Measurements from ENCODE around the gene NBAS. TPM values are rescaled to one million over a fixed set of nuclear protein-coding genes. Genes with fewer than 3 reads are reported as not detected.

NBAS gene
- total and polyA plus RNA-seq, 12 donors, result 26.4 to 79.1 (median 56.3) TPM

- no peak for TF ChIP-seq CTCF (IDR thresholded peaks at IDR 0.05)
- H3K27ac ChIP-seq, result no peak overlapping the region
- no peaks in the 10 kb centered on the region for H3K9me3 ChIP-seq
- no peak for DNase-seq
- intact Hi-C loops (cut with DNase I), result no loop called here
- H3K4me3 ChIP-seq, result no peak overlapping the region
- ATAC-seq, result no peak
- 91 to 93% methylated on average over 2 of the region's 2 CpGs for WGBS, 2 donors
- H3K4me1 ChIP-seq, result peaks cover 0 to 20% (median 4%) of the 10 kb centered on the region in 9 donors
- H3K27me3 ChIP-seq, result no peaks in the 10 kb centered on the region
- peaks cover 0 to 3% (median 0%) of the 10 kb centered on the region in 9 donors for H3K36me3 ChIP-seq
Measured at GRCh38 chr2:15436195-15436594, 124.9 kb downstream of the NBAS start.

- H3K4me1 ChIP-seq, result peaks cover 0 to 20% (median 4%) of the 10 kb centered on the region in 9 donors
- no peak for ATAC-seq
- peaks cover 0 to 3% (median 0%) of the 10 kb centered on the region in 9 donors for H3K36me3 ChIP-seq
- no peak for DNase-seq
- no peaks in the 10 kb centered on the region for H3K27me3 ChIP-seq
- H3K4me3 ChIP-seq, result no peak overlapping the region
- intact Hi-C loops (cut with DNase I), result no loop called here
- TF ChIP-seq CTCF (IDR thresholded peaks at IDR 0.05), result no peak
- no peaks in the 10 kb centered on the region for H3K9me3 ChIP-seq
- no peak overlapping the region for H3K27ac ChIP-seq
- WGBS, 2 donors, result 59 to 66% methylated on average over 5 of the region's 5 CpGs
Measured at GRCh38 chr2:15435474-15435873, 125.7 kb downstream of the NBAS start.

- Histone ChIP-seq H3K4me1 (peaks cover 0 to 8% (median 0%) of the 10 kb centered on the region in 9 donors), H3K27ac (no peak overlapping the region), H3K4me3 (no peak overlapping the region), H3K9me3 (no peaks in the 10 kb centered on the region), H3K27me3 (no peaks in the 10 kb centered on the region), H3K36me3 (peaks cover 0 to 3% (median 0%) of the 10 kb centered on the region in 9 donors)
- no peak for TF ChIP-seq CTCF (IDR thresholded peaks at IDR 0.05)
- DNase-seq, result no peak
- intact Hi-C loops (cut with DNase I), result no loop called here
- no peak for ATAC-seq
- WGBS, 2 donors, result 89 to 94% methylated on average over 5 of the region's 5 CpGs
Measured at GRCh38 chr2:15432642-15433256, 128.4 kb downstream of the NBAS start.

- no peak overlapping the region for H3K27ac ChIP-seq
- no peak for TF ChIP-seq CTCF (IDR thresholded peaks at IDR 0.05)
Measured at GRCh38 chr2:15429032-15429431, 132.1 kb downstream of the NBAS start.

More at GRCh38 chr2:15429032-15429431, 132.1 kb downstream of the NBAS start:
- Histone ChIP-seq H3K4me3 (no peak overlapping the region), H3K36me3 (peaks cover 0 to 22% (median under 1%) of the 10 kb centered on the region in 9 donors), H3K27me3 (no peaks in the 10 kb centered on the region), H3K4me1 (no peaks in the 10 kb centered on the region), H3K9me3 (no peaks in the 10 kb centered on the region)
- intact Hi-C loops (cut with DNase I), result loop anchor here in 1 of 10 donors (5.0 kb wide), 1 partner anchor 1367 kb away; no protein-coding TSS in a partner anchor
- DNase-seq, result no peak
- WGBS, 2 donors, result 89 to 96% methylated on average over 1 of the region's 1 CpG
- ATAC-seq, result no peak

Data from heart right ventricle (tissue), 16 donors.